LNCAP (cell line): ENCODE data around the gene LIN7B.

Source experiments
- CTCF ChIP-seq: fragments of 450-650 bp; IDR thresholded peaks from 2 replicates; pipeline ENCODE4 v1.5.1; 2017; ENCODE audit warnings: mild to moderate bottlenecking

The LIN7B gene

GRCh38 chr19:49097453-49098288 lies 16.5 kb upstream of the LIN7B start:
- peak; percentile 86 for TF ChIP-seq CTCF

- TF ChIP-seq CTCF = no peak
Measured at GRCh38 chr19:49098795-49099194, 15.4 kb upstream of the LIN7B start.

GRCh38 chr19:49101160-49101559 lies 13.0 kb upstream of the LIN7B start:
- TF ChIP-seq CTCF = no peak

- TF ChIP-seq CTCF = no peak
Measured at GRCh38 chr19:49102303-49102702, 11.9 kb upstream of the LIN7B start.

- TF ChIP-seq CTCF = no peak
Measured at GRCh38 chr19:49103331-49104085, 10.7 kb upstream of the LIN7B start.

GRCh38 chr19:49104229-49104864 lies 9.8 kb upstream of the LIN7B start:
- TF ChIP-seq CTCF = no peak

- peak; percentile 84 for TF ChIP-seq CTCF
Measured at GRCh38 chr19:49106648-49107135, 7.5 kb upstream of the LIN7B start.
